Prostate gland (tissue), 2 donors: ENCODE measurements around the gene WDFY4.

Source experiments
- POLR2A ChIP-seq: fragments of 450-650 bp; IDR thresholded peaks from one replicate; pipeline ENCODE4 v1.6.1; 2016; ENCODE audit warnings: antibody characterized with exemption, mild to moderate bottlenecking
- POLR2AphosphoS5 ChIP-seq: sonication (generic); formaldehyde crosslinking; IDR thresholded peaks from one replicate; pipeline ENCODE4 v1.6.1; 2017; ENCODE audit warnings: antibody characterized with exemption
- TF ChIP-seq, protein P1 (sequence below), 4 experiments: fragments of 200-600 bp in 2 of 4; fragments of 450-650 bp in 2 of 4; sonication (generic) in 2 of 4; IDR thresholded peaks; 1 replicate in 3 of 4; 2 replicates in 1 of 4; pipeline ENCODE4 v1.5.1; 2016 to 2019; ENCODE audit warnings: antibody characterized with exemption in 4 of 4, mild to moderate bottlenecking in 2 of 4, moderate library complexity in 2 of 4

DNA sequence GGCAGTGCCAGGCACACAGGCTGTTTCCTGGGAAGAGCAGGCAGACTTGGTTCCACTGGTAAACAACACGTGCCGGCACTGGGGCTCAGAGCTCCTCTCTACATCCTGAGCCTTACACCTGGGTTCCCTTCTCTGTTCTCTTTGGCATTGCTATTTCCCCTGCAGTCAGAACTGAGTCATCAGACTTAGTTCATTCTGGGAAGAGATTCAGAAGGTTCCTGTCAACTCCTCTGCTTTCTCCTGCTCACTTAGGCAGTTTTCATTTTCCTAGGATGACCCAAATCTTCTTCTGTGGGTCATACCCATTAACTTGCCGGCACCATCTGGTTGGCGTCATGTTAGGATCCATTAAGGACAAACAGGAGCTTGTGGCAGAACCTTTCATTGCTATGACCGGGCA is 288.4 kb downstream of the WDFY4 start:
- TF ChIP-seq, protein P1, sequence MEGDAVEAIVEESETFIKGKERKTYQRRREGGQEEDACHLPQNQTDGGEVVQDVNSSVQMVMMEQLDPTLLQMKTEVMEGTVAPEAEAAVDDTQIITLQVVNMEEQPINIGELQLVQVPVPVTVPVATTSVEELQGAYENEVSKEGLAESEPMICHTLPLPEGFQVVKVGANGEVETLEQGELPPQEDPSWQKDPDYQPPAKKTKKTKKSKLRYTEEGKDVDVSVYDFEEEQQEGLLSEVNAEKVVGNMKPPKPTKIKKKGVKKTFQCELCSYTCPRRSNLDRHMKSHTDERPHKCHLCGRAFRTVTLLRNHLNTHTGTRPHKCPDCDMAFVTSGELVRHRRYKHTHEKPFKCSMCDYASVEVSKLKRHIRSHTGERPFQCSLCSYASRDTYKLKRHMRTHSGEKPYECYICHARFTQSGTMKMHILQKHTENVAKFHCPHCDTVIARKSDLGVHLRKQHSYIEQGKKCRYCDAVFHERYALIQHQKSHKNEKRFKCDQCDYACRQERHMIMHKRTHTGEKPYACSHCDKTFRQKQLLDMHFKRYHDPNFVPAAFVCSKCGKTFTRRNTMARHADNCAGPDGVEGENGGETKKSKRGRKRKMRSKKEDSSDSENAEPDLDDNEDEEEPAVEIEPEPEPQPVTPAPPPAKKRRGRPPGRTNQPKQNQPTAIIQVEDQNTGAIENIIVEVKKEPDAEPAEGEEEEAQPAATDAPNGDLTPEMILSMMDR (IDR thresholded peaks at IDR 0.05), result no peak
- TF ChIP-seq POLR2A (no peak), POLR2AphosphoS5 (no peak)
